HTR-8/SVneo (cell line): ENCODE measurements around the gene OR8G5.

Experiments used
- DNase-seq: peaks from one replicate; pipeline ENCODE4 v3.0.0; 2011; ENCODE audit warnings: low spot score, mixed read lengths; ENCODE audit not compliant: insufficient read length
- FAIRE-seq: peaks from 2 replicates; lab custom pipeline; 2011; peaks lifted over from hg19 to GRCh38; lab: Jason Lieb, UNC

The OR8G5 gene

GRCh38 chr11:124278261-124278660 is 22.1 kb downstream of the OR8G5 start:
- no peak for DNase-seq
- FAIRE-seq, result no peak

GRCh38 chr11:124285610-124286344 is 29.6 kb downstream of the OR8G5 start:
- no peak for DNase-seq
- no peak for FAIRE-seq

- no peak for FAIRE-seq
- no peak for DNase-seq
Observed at GRCh38 chr11:124294687-124295086, 38.5 kb downstream of the OR8G5 start.

- FAIRE-seq (no peak), DNase-seq (no peak)
Observed at GRCh38 chr11:124296016-124296415, 39.8 kb downstream of the OR8G5 start.

- DNase-seq, result no peak
- no peak for FAIRE-seq
Observed at GRCh38 chr11:124297921-124298320, 41.7 kb downstream of the OR8G5 start.

- DNase-seq, result no peak
Observed at GRCh38 chr11:124301548-124301947, 45.4 kb downstream of the OR8G5 start.

GRCh38 chr11:124302347-124303125 is 46.4 kb downstream of the OR8G5 start:
- DNase-seq, result no peak
- no peak for FAIRE-seq

More at GRCh38 chr11:124301548-124301947, 45.4 kb downstream of the OR8G5 start:
- FAIRE-seq, result no peak

GRCh38 chr11:124307093-124307492 is 50.9 kb downstream of the OR8G5 start:
- DNase-seq (no peak), FAIRE-seq (no peak)

- DNase-seq (no peak), FAIRE-seq (no peak)
Observed at GRCh38 chr11:124310721-124311120, 54.5 kb downstream of the OR8G5 start.

- FAIRE-seq, result no peak
- no peak for DNase-seq
Observed at GRCh38 chr11:124311269-124311668, 55.1 kb downstream of the OR8G5 start.

GRCh38 chr11:124311670-124312069 is 55.5 kb downstream of the OR8G5 start:
- DNase-seq (no peak), FAIRE-seq (no peak)

GRCh38 chr11:124313131-124313530 is 57.0 kb downstream of the OR8G5 start:
- FAIRE-seq (no peak), DNase-seq (no peak)

- DNase-seq, result no peak
- FAIRE-seq, result no peak
Observed at GRCh38 chr11:124313849-124314248, 57.7 kb downstream of the OR8G5 start, which contains the start of gene OR8D1. Gene OR8D1, minus strand, starts transcription at chr11:124313949. Its CDS starts 3,183 bp downstream, at chr11:124310766.

- DNase-seq, result no peak
- FAIRE-seq, result no peak
Observed at GRCh38 chr11:124315052-124315451, 58.9 kb downstream of the OR8G5 start.
